PC-3 (cell line): ENCODE results near the gene INVS.

Experiments
- EZH2 ChIP-seq: fragments of 300-600 bp; sonication (generic); IDR thresholded peaks from one replicate; pipeline ENCODE4 v1.6.1; 2017; ENCODE audit warnings: antibody characterized with exemption, mild to moderate bottlenecking, low read length; ENCODE audit not compliant: unreplicated experiment
- TF ChIP-seq, protein P1 (sequence below): fragments of 300-600 bp; sonication (generic); conservative IDR thresholded peaks from 2 replicates; pipeline ENCODE4 v1.5.1; 2017; ENCODE audit warnings: antibody characterized with exemption, low read depth, mild to moderate bottlenecking, low read length

DNA sequence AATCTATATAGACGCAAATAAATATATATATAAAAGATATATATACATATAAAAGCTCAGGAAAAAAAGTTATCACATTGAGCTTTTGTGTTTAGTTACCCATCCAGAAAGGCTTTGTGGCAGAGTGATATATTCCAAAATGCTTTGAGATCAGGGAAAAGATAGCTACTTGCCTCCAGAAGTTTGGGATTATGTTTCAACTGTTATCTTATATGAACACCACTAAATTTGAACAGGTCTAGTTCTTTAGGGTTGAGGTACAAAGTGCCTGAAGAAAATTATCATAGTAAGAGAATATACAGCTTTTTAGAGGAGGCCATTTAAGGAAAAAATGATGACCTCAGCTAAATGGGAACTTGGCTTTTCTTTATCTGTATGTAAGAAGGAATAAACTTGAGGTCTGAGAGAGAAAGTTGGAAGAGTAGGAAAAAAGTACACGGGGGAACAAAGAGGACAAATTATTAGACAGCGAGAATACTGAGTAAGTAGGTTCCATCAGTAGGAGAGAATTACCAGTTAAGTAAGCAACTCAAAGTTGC lies 2.6 kb upstream of the INVS start:
- no peak for TF ChIP-seq EZH2
- TF ChIP-seq, protein P1, sequence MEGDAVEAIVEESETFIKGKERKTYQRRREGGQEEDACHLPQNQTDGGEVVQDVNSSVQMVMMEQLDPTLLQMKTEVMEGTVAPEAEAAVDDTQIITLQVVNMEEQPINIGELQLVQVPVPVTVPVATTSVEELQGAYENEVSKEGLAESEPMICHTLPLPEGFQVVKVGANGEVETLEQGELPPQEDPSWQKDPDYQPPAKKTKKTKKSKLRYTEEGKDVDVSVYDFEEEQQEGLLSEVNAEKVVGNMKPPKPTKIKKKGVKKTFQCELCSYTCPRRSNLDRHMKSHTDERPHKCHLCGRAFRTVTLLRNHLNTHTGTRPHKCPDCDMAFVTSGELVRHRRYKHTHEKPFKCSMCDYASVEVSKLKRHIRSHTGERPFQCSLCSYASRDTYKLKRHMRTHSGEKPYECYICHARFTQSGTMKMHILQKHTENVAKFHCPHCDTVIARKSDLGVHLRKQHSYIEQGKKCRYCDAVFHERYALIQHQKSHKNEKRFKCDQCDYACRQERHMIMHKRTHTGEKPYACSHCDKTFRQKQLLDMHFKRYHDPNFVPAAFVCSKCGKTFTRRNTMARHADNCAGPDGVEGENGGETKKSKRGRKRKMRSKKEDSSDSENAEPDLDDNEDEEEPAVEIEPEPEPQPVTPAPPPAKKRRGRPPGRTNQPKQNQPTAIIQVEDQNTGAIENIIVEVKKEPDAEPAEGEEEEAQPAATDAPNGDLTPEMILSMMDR: no peak
